ENCODE measurements around the gene CC2D1B.

Gene CC2D1B

GRCh38 chr1:52359676-52360594, 6.1 kb downstream of the CC2D1B start:
- DNase-seq (ENCODE audit: low spot score), result no peak

DNA sequence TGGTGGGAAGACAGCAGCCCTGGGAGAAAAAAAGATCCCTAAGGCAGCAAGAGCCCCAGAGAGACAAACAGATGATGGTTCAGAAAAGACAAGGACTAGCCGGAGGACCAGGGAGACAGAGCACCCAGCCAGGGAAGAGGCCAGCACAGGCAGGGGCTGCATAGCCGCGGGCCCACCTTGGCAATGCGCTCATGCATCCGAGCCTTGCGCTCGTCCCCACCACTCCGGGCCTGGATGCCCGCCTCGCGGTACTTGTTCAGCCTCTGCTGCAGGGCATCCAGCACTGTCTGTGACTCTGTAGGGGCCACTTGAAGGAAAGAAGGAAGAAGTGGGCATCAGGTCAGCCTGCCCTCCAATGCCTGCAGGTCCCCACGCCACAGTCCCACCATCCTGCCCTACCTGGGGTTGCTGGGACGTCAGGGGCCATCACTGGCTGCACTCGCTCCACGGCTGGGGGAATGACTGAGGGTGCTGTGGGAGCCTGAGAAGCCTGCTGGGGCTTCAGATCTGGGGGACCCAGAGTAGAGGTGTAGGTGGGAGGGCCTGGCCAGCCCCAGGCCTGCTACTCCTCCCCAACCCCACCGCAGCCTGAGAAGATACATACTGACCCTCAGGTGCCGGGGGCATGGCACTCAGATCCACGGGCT, 7.0 kb downstream of the CC2D1B start:
- no peak for DNase-seq (ENCODE audit: low spot score)

DNA sequence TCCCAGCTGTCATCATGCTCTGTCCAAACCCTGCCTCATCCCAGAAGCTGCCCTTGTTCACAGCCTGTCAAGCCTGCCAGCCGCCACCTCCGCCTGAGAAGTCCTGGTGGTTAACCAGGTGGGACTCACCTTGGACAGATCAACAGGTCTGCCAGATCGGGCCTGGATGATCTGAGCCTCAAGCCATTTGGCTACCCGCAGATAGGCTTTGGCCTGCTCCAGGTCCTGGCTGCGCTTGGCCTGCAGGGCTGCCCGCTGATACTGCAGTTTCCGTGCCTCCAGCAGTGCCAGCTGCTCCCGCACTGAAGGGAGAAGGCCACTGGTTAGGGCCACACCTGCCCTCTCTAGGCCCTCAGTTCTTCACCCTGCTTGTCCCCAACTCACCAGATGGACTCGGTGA, 8.6 kb downstream of the CC2D1B start:
- DNase-seq (ENCODE audit: low spot score), result no peak

DNA sequence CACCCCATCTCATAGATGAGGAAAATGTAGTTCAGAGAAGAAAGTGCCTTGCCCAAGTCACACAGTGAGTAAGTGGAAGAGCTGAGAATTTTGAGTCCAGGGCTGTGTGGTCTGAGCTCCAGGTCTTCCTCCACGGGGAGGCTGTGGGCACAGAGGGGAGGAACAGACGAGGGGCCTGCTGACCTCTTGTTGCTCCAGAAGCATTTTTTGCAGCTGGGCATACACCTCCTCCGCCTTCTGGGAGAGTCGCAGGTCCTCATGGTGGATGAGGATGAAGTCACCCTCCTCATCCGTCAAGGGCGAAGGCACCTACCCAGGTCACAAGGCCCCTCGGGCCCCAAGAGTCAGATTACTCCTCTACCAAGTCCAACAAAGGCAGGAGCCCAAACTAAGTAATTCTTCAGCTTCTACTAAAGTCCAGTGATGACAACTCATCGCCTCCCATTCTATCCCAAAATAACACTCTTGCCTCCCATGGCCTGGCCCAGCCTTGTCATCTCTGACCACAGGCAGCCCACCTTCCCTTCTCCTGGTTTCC, 9.1 kb downstream of the CC2D1B start:
- no peak for DNase-seq (ENCODE audit: low spot score)

DNA sequence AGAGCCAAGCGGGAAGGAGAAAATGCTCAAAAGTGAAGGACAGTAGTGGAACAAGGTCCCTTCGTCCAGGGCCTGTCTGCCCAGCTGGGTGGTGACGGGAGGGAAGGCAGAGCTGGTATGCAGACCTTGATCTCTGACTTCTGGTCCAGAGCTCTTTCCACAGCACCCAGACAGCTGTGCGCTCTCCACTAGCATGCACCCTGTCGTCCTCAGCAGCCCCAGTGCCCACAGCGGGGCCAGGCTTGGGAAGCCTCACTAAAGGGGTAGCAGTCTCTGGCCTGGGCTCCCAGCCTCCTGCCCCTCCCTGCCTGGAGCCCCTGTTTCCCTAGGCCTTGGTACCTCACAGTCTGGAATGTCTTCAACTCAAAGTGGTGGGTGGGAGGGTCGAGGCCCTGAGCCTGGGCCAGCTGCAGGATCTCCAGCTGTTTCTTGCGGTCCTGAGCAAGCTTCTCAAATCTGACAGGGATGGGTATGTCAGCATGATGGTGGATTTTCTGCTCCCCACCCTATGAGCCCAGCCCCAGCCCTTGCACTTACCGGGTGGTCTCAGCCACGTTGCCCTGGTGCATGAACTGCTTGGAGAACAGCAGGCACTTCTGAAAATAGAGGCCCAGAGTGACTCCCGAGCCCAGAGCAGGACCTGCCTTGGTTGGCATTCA, 10.0 kb downstream of the CC2D1B start:
- no peak for DNase-seq (ENCODE audit: low spot score)

DNA sequence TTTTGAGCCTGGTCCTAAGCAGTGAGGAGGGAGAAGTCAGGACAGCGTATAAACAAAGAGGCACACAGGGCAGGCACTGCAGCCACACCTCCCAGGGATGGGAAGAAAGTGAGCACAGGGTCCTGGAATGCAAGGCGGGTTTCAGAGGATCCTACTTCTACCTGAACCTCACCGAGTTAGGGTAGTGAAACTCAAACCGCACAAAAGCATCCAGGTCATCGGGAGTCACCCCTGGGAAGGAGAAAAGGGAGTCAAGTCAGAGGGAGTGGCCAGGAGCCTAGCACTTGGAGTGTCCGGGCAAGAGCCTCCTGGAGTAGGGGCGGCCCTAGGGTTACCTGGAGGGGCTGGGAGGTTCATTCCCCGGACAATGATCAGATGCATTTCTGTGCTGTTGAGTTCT, 10.6 kb downstream of the CC2D1B start:
- no peak for DNase-seq (ENCODE audit: low spot score)

GRCh38 chr1:52352690-52353089, 13.3 kb downstream of the CC2D1B start:
- DNase-seq (ENCODE audit: low spot score), result no peak

DNA sequence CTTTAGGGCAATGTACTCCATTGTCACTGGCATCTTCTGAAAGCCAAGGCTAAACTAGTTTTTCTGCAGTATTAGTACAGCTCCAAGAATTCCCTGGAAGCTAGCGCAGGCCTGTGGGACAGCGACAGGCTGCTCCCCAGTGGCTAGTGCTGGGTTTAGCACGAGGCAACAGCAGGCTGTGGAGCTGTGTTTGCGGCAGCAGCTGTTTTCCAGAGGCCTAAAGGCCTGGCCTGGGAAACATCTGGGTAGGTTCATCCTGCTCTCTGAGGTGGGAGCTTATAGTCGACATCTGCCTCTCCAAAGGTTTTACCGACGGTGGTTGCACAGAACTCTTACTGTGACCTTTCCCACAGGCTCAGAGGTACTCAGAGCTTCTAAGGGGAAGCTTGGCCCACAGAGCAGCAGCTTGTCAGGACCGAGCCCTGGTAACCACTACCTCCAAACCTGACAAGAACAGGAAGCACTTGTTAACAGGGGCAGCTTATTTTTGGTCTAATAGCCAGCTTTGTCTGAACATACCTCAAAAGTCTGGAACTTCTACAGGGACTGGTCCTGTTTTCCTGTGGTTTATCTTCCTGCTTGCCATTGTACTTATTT, 17.2 kb downstream of the CC2D1B start:
- DNase-seq (ENCODE audit: low spot score), result peak; percentile 49

DNA sequence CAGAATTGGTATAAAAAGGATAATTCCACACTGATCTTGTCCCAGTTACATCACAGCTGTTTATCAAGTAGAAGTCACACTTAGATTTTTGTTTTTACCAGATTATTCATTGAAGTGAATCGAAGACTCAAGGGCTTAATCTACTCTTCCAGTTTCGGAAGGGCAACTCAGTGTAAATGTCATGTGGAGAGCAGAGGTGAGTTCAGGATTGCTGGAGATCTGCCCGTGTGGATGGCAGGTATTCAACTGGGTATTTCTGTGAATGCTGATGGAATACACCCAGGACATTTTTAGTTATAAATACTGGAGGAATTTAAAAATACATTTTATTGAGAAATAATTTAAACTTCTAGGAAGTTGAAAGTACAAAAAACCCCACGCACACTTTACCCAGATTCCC, 19.4 kb downstream of the CC2D1B start:
- DNase-seq (ENCODE audit: low spot score), result no peak

DNA sequence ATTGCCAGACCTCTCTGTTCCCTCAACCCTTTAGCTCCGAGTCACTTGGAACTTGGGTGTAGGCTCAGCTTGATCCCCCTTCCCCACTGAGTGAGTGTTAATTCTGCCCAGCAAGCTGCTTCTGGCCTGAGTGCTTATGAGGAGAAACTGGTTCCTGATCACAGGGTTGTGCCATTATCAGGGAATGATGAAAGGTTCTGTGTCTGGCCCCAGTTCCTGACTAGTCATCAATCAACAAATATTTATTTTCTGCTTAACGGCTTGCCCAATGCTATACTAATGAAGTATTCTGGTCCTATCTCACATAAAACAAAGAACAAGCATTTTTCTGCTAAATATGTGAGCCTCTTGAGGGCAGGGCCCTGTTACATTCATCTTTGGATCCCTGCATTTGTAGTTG, 20.8 kb downstream of the CC2D1B start:
- DNase-seq (ENCODE audit: low spot score), result no peak

GRCh38 chr1:52343979-52344378, 22.0 kb downstream of the CC2D1B start:
- DNase-seq (ENCODE audit: low spot score), result no peak

GRCh38 chr1:52341655-52342260, 24.2 kb downstream of the CC2D1B start:
- DNase-seq (ENCODE audit: low spot score), result no peak

DNA sequence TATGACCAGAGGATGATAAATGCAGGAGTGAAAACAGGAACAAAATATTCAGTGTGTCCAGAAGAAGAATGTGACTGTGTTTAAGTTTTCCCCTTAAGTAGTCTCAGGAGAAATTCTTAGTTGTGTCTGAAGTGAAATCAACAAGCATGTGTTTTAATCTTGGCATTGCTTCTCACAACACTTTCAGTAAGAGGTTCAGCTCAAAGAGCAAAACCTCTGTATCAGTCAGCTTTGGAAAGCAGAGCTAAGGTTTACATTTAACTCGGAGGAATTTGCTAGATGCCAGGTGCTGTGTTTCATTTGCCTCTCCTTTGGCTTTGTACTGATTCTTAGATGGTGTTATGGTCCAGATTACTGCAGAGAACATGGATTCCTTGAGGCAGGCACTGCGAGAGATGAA, 28.6 kb downstream of the CC2D1B start:
- no peak for DNase-seq (ENCODE audit: low spot score)

DNA sequence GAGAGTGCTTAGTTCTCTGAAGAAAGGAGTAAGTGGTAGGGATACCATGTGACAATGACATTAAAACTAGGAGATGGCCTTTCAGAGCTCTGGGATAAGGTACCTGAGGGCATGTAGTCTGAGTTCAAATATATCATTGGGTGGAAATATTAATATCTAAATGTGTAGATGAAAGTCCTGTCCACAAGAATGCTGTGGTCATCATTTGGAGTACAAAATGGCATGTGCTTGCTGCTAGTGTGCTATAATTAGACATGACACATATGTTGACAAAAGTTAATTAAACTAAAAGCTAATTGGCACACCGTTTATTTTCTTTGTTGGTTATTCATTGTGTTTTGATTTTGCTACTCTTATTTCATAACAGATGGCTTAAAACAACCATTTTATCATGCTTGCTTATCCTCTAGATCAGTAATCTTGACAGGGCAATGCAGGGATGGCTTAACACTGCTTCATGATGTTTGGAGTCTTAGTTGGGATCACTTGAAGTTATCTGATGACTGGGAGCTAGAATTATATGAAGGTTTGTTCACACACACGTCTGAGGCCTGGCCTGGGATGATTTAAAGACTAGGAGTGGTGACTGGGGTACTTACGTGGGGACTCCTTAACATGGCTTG, 31.0 kb downstream of the CC2D1B start:
- no peak for DNase-seq (ENCODE audit: low spot score)

GRCh38 chr1:52332411-52332810, 33.6 kb downstream of the CC2D1B start:
- DNase-seq (ENCODE audit: low spot score), result no peak

GRCh38 chr1:52328615-52329014, 37.4 kb downstream of the CC2D1B start:
- DNase-seq (ENCODE audit: low spot score), result no peak

- DNase-seq (ENCODE audit: low spot score), result no peak
Observed at GRCh38 chr1:52325786-52326185, 40.2 kb downstream of the CC2D1B start.

DNA sequence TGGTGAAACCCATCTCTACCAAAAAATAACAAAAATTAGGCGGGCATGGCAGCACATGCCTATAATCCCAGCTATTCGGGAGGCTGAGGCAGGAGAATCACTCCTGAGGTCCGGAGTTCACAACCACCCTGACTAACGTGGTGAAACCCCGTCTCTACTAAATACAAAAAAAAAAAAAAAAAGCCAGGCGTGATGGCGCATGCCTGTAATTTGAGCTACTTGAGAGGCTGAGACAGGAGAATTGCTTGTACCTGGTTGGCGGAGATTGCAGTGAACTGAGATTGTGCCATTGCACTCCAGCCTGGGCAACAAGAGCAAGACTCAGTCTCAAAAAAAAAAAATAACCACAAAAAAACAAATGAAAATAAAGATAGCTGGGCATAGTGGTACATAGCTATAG, 42.3 kb downstream of the CC2D1B start:
- DNase-seq (ENCODE audit: low spot score), result no peak

DNA sequence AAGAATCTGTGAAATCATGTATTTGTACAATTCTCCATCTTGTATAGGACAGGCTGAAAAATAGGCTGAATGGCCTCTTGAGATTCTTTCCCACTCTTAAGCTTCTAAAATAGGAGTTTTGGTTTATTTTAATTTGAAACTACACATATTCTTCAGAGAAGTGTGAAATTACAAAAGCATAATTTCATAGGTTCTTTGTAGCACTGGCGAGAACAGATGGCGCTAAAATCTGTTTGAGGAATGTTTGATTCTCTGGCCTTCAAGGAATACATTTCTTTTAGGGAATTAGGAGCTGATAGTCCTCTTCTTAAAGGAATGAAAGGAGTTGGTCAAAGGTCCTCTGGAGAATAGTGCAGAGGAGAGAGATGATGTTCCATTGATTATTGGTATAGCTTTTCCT, 44.9 kb downstream of the CC2D1B start:
- no peak for DNase-seq (ENCODE audit: low spot score)

- no peak for DNase-seq (ENCODE audit: low spot score)
Observed at GRCh38 chr1:52306227-52307006, 59.6 kb downstream of the CC2D1B start.
